Central memory CD8-positive, alpha-beta T cell (primary cell): ENCODE data around the gene SMAD1.

ENCODE experiments used
- ATAC-seq: fragments of 150-1000 bp; cut with Tn5 transposase; replicated peaks from 2 replicates; pipeline ENCODE4 v1.10.0; 2022; ENCODE audit warnings: mild to moderate bottlenecking, moderate FRiP score, moderate number of reproducible peaks; ENCODE audit not compliant: poor library complexity, severe bottlenecking; ENCODE audit errors: extremely low read depth
- DNase-seq, 2 donors: peaks; one replicate each; pipeline ENCODE4 v3.0.0; 2021; ENCODE audit warnings: low spot score in 2 of 2
- H3K27ac Mint-ChIP-seq: one replicate; pipeline ENCODE4 v1.8.0; 2022; ENCODE audit warnings: low read depth, mild to moderate bottlenecking, moderate library complexity, mixed read lengths
- H3K27me3 Mint-ChIP-seq: one replicate; pipeline ENCODE4 v1.8.0; 2022; ENCODE audit warnings: mixed read lengths
- H3K36me3 Mint-ChIP-seq: one replicate; pipeline ENCODE4 v1.8.0; 2022; ENCODE audit warnings: mild to moderate bottlenecking, moderate library complexity, mixed read lengths; ENCODE audit not compliant: insufficient read depth
- H3K4me1 Mint-ChIP-seq: one replicate; pipeline ENCODE4 v1.8.0; 2022; ENCODE audit warnings: mixed read lengths
- H3K4me3 Mint-ChIP-seq: one replicate; pipeline ENCODE4 v1.8.0; 2022; ENCODE audit warnings: mild to moderate bottlenecking, moderate library complexity, mixed read lengths
- H3K9me3 Mint-ChIP-seq: one replicate; pipeline ENCODE4 v1.8.0; 2022; ENCODE audit warnings: mixed read lengths

Gene SMAD1

GRCh38 chr4:145492376-145492775 lies 10.7 kb downstream of the SMAD1 start:
- H3K27me3 Mint-ChIP-seq: no peaks in the 10 kb centered on the region
- DNase-seq: no peak
- no peak for ATAC-seq
- peaks cover 1% of the 10 kb centered on the region for H3K36me3 Mint-ChIP-seq
- H3K4me3 Mint-ChIP-seq: no peak overlapping the region
- no peaks in the 10 kb centered on the region for H3K9me3 Mint-ChIP-seq
- no peaks in the 10 kb centered on the region for H3K4me1 Mint-ChIP-seq
- no peak overlapping the region for H3K27ac Mint-ChIP-seq

- no peak overlapping the region for H3K27ac Mint-ChIP-seq
- no peaks in the 10 kb centered on the region for H3K9me3 Mint-ChIP-seq
- ATAC-seq: no peak
These were observed 11.5 kb downstream of the SMAD1 start for GRCh38 chr4:145493166-145493565.

GRCh38 chr4:145494666-145495270 lies 13.1 kb downstream of the SMAD1 start:
- Mint-ChIP-seq H3K9me3 (no peaks in the 10 kb centered on the region), H3K36me3 (peaks cover 1% of the 10 kb centered on the region), H3K27me3 (no peaks in the 10 kb centered on the region), H3K4me3 (no peak overlapping the region), H3K4me1 (no peaks in the 10 kb centered on the region), H3K27ac (no peak overlapping the region)
- DNase-seq (no peak), ATAC-seq (no peak)

More at GRCh38 chr4:145493166-145493565, 11.5 kb downstream of the SMAD1 start:
- DNase-seq: no peak
- Mint-ChIP-seq H3K4me3 (no peak overlapping the region), H3K4me1 (no peaks in the 10 kb centered on the region), H3K27me3 (no peaks in the 10 kb centered on the region), H3K36me3 (peaks cover 1% of the 10 kb centered on the region)

GRCh38 chr4:145496292-145496691 lies 14.6 kb downstream of the SMAD1 start:
- ATAC-seq (no peak), DNase-seq (no peak)
- H3K9me3 Mint-ChIP-seq: no peaks in the 10 kb centered on the region
- no peak overlapping the region for H3K4me3 Mint-ChIP-seq
- no peaks in the 10 kb centered on the region for H3K27me3 Mint-ChIP-seq
- H3K27ac Mint-ChIP-seq: no peak overlapping the region
- H3K4me1 Mint-ChIP-seq: peaks cover 6% of the 10 kb centered on the region
- H3K36me3 Mint-ChIP-seq: peaks cover 1% of the 10 kb centered on the region

GRCh38 chr4:145497199-145498149 lies 15.8 kb downstream of the SMAD1 start:
- Mint-ChIP-seq H3K4me3 (no peak overlapping the region), H3K4me1 (peaks cover 6% of the 10 kb centered on the region), H3K36me3 (peaks cover 1% of the 10 kb centered on the region), H3K27ac (no peak overlapping the region), H3K27me3 (no peaks in the 10 kb centered on the region), H3K9me3 (no peaks in the 10 kb centered on the region)
- ATAC-seq (no peak), DNase-seq (no peak)

GRCh38 chr4:145498430-145498829 lies 16.8 kb downstream of the SMAD1 start:
- H3K27me3 Mint-ChIP-seq: no peaks in the 10 kb centered on the region
- no peak overlapping the region for H3K4me3 Mint-ChIP-seq
- H3K36me3 Mint-ChIP-seq: peaks cover 3% of the 10 kb centered on the region
- ATAC-seq (no peak), DNase-seq (no peak)
- H3K27ac Mint-ChIP-seq: no peak overlapping the region
- no peaks in the 10 kb centered on the region for H3K9me3 Mint-ChIP-seq
- H3K4me1 Mint-ChIP-seq: peaks cover 6% of the 10 kb centered on the region

- no peaks in the 10 kb centered on the region for H3K9me3 Mint-ChIP-seq
- DNase-seq (no peak), ATAC-seq (no peak)
- H3K4me3 Mint-ChIP-seq: no peak overlapping the region
- H3K36me3 Mint-ChIP-seq: peaks cover 2% of the 10 kb centered on the region
- H3K4me1 Mint-ChIP-seq: peaks cover 6% of the 10 kb centered on the region
- H3K27ac Mint-ChIP-seq: no peak overlapping the region
- H3K27me3 Mint-ChIP-seq: no peaks in the 10 kb centered on the region
These were observed 19.5 kb downstream of the SMAD1 start for GRCh38 chr4:145501051-145501660.

GRCh38 chr4:145502809-145503208 lies 21.2 kb downstream of the SMAD1 start:
- Mint-ChIP-seq H3K27ac (no peak overlapping the region), H3K9me3 (no peaks in the 10 kb centered on the region), H3K4me3 (no peak overlapping the region), H3K36me3 (peaks cover 2% of the 10 kb centered on the region), H3K27me3 (no peaks in the 10 kb centered on the region), H3K4me1 (peaks cover 11% of the 10 kb centered on the region)
- no peak for ATAC-seq
- no peak for DNase-seq

- no peak overlapping the region for H3K27ac Mint-ChIP-seq
- DNase-seq: no peak
- no peak for ATAC-seq
- no peaks in the 10 kb centered on the region for H3K27me3 Mint-ChIP-seq
- no peak overlapping the region for H3K4me3 Mint-ChIP-seq
- peaks cover 2% of the 10 kb centered on the region for H3K36me3 Mint-ChIP-seq
- H3K9me3 Mint-ChIP-seq: no peaks in the 10 kb centered on the region
- peaks cover 16% of the 10 kb centered on the region for H3K4me1 Mint-ChIP-seq
These were observed 21.9 kb downstream of the SMAD1 start for GRCh38 chr4:145503486-145504072.

- H3K27me3 Mint-ChIP-seq: no peaks in the 10 kb centered on the region
- H3K4me1 Mint-ChIP-seq: peaks cover 9% of the 10 kb centered on the region
- no peak for ATAC-seq
- no peak overlapping the region for H3K27ac Mint-ChIP-seq
- H3K36me3 Mint-ChIP-seq: peaks cover 2% of the 10 kb centered on the region
- no peak for DNase-seq
- no peak overlapping the region for H3K4me3 Mint-ChIP-seq
- H3K9me3 Mint-ChIP-seq: no peaks in the 10 kb centered on the region
These were observed 24.3 kb downstream of the SMAD1 start for GRCh38 chr4:145505995-145506394.

- Mint-ChIP-seq H3K27ac (no peak overlapping the region), H3K27me3 (no peaks in the 10 kb centered on the region), H3K4me1 (peaks cover 9% of the 10 kb centered on the region), H3K36me3 (peaks cover 2% of the 10 kb centered on the region), H3K9me3 (peaks cover 10% of the 10 kb centered on the region), H3K4me3 (no peak overlapping the region)
- ATAC-seq (no peak), DNase-seq (no peak)
These were observed 26.0 kb downstream of the SMAD1 start for GRCh38 chr4:145507636-145508035.

- H3K4me1 Mint-ChIP-seq: peaks cover 16% of the 10 kb centered on the region
- ATAC-seq: no peak
- peaks cover 4% of the 10 kb centered on the region for H3K36me3 Mint-ChIP-seq
- H3K4me3 Mint-ChIP-seq: no peak overlapping the region
- no peak overlapping the region for H3K27ac Mint-ChIP-seq
- H3K27me3 Mint-ChIP-seq: no peaks in the 10 kb centered on the region
- no peak for DNase-seq
- H3K9me3 Mint-ChIP-seq: peaks cover 13% of the 10 kb centered on the region
These were observed 30.4 kb downstream of the SMAD1 start for GRCh38 chr4:145511913-145512522.
